Measurements from ENCODE around the gene DCPS. TPM values are rescaled to one million over a fixed set of nuclear protein-coding genes. Genes with fewer than 3 reads are reported as not detected.

The DCPS gene
- total RNA-seq, 1 experiment from 2014 or later: 25.6 TPM

- Histone ChIP-seq H3K4me2 (ENCODE audit: low read length) (no peak overlapping the region), H3K36me3 (ENCODE audit: control insufficient read depth in 1 of 2, insufficient read depth in 2 of 2, low read length in 2 of 2) (peaks cover 0 to 7% of the 10 kb centered on the region in 2 experiments; a peak in 2 of 4 replicates), H2AFZ (ENCODE audit: low read depth, low read length, poor library complexity, severe bottlenecking) (no peak overlapping the region), H4K20me1 (ENCODE audit: insufficient read depth) (no peaks in the 10 kb centered on the region), H3K9ac (ENCODE audit: low read length) (no peak overlapping the region), H3K4me3 (replicated peaks in 1 of 2; ENCODE audit: low read depth in 1 of 2, low read length in 2 of 2) (no peak overlapping the region), H3K9me3 (ENCODE audit: control insufficient read depth in 1 of 2, insufficient read depth in 1 of 2, low read depth in 1 of 2, low read length in 2 of 2) (no peaks in the 10 kb centered on the region), H3K4me1 (ENCODE audit: control insufficient read depth in 1 of 2, insufficient read depth in 2 of 2, low read length in 2 of 2) (peaks cover 11 to 26% of the 10 kb centered on the region in 2 experiments; a peak in 3 of 4 replicates), H3K27me3 (ENCODE audit: insufficient read depth, low read length) (no peaks in the 10 kb centered on the region), H3K27ac (ENCODE audit: low read depth, low read length) (no peak overlapping the region), H3K9me2 (ENCODE audit: insufficient read depth) (no peaks in the 10 kb centered on the region), H3K79me2 (ENCODE audit: insufficient read depth, low read length) (0 out of 2 replicates have a peak, but pooled peaks cover 10% of the 10 kb centered on the region)
- ChIA-PET RAD21 (ENCODE audit: low non-redundant PET in 1 of 2, low total read pairs in 2 of 2, uncharacterized antibody in 2 of 2, unreplicated experiment in 2 of 2) (no interaction called here), CTCF (no interaction called here), POLR2A (interaction anchor here (1.3 kb wide), 1 partner anchor 11 kb away, joined by 4 read pairs; the partner anchor contains the start of genes FOXRED1 and SRPRA)
- intact Hi-C loops (cut with micrococcal nuclease): no loop called here
- DNase-seq (ENCODE audit: low read depth, low spot score) (no peak), ATAC-seq (no peak)
- TF ChIP-seq CEBPB (IDR thresholded peaks at IDR 0.05; ENCODE audit: low read depth): no peak
- no peak for TF ChIP-seq POLR2AphosphoS5 (IDR thresholded peaks at IDR 0.05; ENCODE audit: low read depth, low read length)
- no peak for TF ChIP-seq ZFX (IDR thresholded peaks at IDR 0.05)
- TF ChIP-seq SIN3A (IDR thresholded peaks at IDR 0.05; ENCODE audit: low read depth): no peak
- TF ChIP-seq SP1 (IDR thresholded peaks at IDR 0.05; ENCODE audit: low read depth): no peak
- no peak for TF ChIP-seq SRF (IDR thresholded peaks at IDR 0.05; ENCODE audit: low read depth)
- TF ChIP-seq CBX3 (IDR thresholded peaks at IDR 0.05; ENCODE audit: low read depth): no peak
- TF ChIP-seq JUND (IDR thresholded peaks at IDR 0.05): no peak
- TF ChIP-seq RAD21 (IDR thresholded peaks at IDR 0.05; ENCODE audit: low read depth): no peak
- TF ChIP-seq MAX (IDR thresholded peaks at IDR 0.05): no peak
- no peak for TF ChIP-seq YY1 (IDR thresholded peaks at IDR 0.05; ENCODE audit: extremely low read depth, insufficient replicate concordance, low read depth, low read length)
- no peak for TF ChIP-seq EZH2phosphoT487 (IDR thresholded peaks at IDR 0.05; ENCODE audit: borderline replicate concordance)
- no peak for TF ChIP-seq POLR2A (IDR thresholded peaks at IDR 0.05; ENCODE audit: borderline replicate concordance, extremely low read depth, insufficient read depth, insufficient read length)
- no peak for TF ChIP-seq REST (IDR thresholded peaks at IDR 0.05; ENCODE audit: low read depth)
- TF ChIP-seq ATF3 (IDR thresholded peaks at IDR 0.05): no peak
- no peak for TF ChIP-seq ZNF274 (IDR thresholded peaks at IDR 0.05; ENCODE audit: low read depth, low read length)
- no TSS peak for BruUV-seq (replicated peaks)
Observed at GRCh38 chr11:126280595-126280994, 23.3 kb upstream of the DCPS start.
